HG02588 (cell line): ENCODE results near the gene CSHL1.
"Not testable (repeated sequence)": the region's sequence is repeated elsewhere in the genome, so short reads cannot be mapped to it uniquely, and the experiment has no call there.

ENCODE experiments used
- ATAC-seq: cut with Tn5 transposase; IDR thresholded peaks from one replicate; pipeline ENCODE4 v1.9.1; 2021; ENCODE audit warnings: mild to moderate bottlenecking, moderate library complexity; ENCODE audit not compliant: unreplicated experiment

CSHL1 gene

GRCh38 chr17:63920050-63920449, 9.0 kb upstream of the CSHL1 start:
- ATAC-seq: not testable (repeated sequence)

GRCh38 chr17:63919311-63919723, 8.3 kb upstream of the CSHL1 start:
- ATAC-seq: peak; percentile 62

DNA sequence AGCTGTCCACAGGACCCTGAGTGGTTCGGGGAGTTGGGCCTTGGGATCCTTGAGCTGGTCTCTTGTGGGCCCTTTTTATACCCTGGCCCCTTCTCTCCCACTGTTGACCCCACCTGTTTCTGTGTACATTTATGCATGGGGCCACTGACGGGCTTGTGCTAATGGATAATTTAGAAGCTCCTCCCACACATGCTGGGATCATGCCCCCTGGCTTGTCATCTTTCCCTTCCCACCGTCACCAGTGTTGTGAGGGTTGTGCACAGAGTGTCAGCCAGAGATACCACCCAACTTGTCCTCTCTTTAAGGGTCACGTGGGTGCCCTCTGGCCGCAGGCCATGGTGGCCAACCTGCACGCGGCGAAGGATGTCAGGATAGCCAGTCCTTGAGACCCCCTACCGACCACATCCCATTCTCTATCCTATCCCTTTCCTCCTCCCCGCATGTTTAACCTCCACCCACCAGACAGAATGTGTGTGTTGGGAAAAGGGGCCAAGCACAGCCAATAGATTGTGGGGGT, 7.8 kb upstream of the CSHL1 start, which contains the start of gene GH1:
TSS of gene GH1 (minus strand) at position 51 of the 517 bp plus-strand sequence. CDS start 63 bp downstream, outside the sequence.
- not testable (repeated sequence) for ATAC-seq

DNA sequence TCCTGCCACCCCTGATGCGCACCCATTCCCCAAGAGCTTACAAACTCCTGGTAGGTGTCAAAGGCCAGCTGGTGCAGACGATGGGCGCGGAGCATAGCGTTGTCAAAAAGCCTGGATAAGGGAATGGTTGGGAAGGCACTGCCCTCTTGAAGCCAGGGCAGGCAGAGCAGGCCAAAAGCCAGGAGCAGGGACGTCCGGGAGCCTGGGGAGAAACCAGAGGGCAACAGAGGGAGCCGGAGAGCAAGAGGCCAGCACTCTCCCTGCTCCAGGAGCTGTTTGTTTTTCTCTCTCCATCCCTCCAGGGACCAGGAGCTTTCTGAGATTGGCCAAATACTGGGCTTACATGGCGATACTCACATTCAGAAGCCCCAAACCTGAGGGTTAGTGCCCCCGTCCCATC, 7.2 kb upstream of the CSHL1 start:
- no peak for ATAC-seq

GRCh38 chr17:63917646-63918045, 6.6 kb upstream of the CSHL1 start:
- ATAC-seq: no peak

DNA sequence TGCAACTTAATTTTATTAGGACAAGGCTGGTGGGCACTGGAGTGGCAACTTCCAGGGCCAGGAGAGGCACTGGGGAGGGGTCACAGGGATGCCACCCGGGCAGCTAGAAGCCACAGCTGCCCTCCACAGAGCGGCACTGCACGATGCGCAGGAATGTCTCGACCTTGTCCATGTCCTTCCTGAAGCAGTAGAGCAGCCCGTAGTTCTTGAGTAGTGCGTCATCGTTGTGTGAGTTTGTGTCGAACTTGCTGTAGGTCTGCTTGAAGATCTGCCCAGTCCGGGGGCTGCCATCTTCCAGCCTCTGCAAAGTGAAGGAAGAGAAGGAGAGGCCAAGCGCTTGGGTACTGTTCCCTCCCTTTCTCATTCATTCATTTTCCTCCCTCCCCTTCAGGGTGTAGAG, 6.1 kb upstream of the CSHL1 start:
- ATAC-seq: not testable (repeated sequence)

GRCh38 chr17:63916566-63917185, 5.6 kb upstream of the CSHL1 start:
- no peak for ATAC-seq

DNA sequence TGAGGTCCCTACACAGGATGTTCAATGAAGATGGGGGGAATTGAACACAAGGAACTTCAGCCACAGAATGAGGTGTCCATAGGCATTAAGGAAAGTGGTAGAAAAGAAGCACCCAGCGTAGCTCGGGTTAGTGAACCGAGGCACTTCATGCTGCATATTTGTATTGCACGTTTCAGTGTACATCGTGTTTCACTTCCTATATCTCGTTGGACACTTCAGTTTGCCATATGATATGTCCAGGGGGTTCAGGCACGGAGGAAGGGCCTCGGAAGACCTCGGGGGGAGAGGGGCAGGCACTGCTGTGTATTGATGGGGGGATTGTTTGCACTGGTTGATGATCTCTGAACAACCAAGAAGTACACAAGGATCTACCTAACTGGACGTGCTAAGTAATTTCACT, 4.7 kb upstream of the CSHL1 start:
- not testable (repeated sequence) for ATAC-seq

DNA sequence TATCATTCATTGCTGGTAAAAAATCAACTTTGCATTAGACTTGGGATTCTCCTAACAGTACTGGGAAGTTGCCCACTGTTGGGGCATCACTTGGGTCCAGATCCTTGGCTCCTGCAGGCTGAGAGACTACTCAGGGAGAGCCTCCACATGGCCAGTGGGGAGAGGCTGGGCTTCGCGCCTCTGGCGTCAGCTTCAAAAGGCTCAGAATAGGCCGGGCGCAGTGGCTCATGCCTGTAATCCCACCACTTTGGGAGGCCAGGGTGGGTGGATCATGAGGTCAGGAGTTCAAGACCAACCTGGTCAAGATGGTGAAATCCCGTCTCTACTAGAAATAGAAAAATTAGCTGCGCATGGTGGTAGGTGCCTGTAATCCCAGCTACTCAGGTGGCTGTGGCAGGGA, 3.4 kb upstream of the CSHL1 start:
- no peak for ATAC-seq

GRCh38 chr17:63911657-63912100, 621 bp upstream of the CSHL1 start:
- ATAC-seq: no peak

- no peak for ATAC-seq
Observed at GRCh38 chr17:63910096-63910495, 962 bp downstream of the CSHL1 start.

DNA sequence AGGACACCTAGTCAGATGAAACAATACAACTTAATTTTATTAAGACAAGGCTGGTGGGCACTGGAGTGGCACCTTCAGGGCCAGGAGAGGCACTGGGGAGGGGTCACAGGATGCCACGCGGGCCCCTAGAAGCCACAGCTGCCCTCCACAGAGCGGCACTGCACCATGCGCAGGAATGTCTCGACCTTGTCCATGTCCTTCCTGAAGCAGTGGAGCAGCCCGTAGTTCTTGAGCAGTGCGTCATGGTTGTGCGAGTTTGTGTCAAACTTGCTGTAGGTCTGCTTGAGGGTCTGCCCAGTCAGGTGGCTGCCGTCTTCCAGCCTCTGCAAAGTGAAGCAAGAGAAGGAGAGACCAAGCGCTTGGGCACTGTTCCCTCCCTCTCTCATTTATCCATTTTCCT, 1.5 kb downstream of the CSHL1 start:
- ATAC-seq: not testable (repeated sequence)

DNA sequence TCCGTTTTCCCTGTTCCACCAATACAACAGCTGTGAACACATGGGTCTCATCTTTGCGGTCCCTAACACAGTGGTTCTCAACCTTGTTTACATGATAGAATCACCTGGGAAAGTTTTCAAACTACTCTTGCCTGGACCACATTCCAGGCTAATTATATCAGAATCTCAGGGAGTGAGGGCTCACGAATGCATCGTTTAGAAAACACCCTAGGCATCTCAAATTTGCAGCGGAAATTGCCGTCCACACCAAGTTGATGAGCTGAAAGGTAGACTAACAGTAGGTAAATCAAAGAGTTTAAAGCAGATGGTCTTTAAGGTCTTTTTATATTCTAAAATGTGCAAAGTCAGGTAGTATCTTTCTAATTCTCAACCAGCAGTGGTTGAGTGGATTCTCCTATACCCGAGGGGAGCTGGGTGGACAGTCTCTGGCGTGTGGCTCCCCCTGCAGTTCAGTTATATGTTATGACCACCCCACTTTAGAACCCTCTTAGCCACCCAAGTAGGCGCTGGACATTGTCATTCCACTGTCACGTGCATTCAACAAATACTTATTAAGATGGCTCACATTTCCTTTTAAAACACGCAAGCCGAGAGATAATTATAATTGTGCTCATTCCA, 3.8 kb downstream of the CSHL1 start:
- not testable (repeated sequence) for ATAC-seq

DNA sequence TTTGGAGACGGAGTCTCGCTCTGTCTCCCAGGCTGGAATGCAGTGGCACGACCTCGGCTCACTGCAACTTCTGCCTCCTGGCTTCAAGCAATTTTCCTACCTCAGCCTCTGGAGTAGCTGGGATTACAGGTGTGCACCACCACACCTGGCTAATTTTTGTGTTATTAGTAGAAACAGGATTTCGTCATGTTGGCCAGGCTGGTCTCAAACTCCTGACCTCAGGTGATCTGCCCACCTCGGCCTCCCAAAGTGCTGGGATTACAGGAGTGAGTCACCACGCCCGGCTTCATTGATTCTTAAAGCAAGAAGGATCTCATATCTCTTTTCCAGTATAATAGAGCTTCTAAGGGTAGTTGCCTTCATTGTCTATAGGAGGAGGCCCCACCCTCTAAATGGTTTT, 6.3 kb downstream of the CSHL1 start:
- ATAC-seq: not testable (repeated sequence)

GRCh38 chr17:63903787-63904201, 7.3 kb downstream of the CSHL1 start:
- ATAC-seq: not testable (repeated sequence)

DNA sequence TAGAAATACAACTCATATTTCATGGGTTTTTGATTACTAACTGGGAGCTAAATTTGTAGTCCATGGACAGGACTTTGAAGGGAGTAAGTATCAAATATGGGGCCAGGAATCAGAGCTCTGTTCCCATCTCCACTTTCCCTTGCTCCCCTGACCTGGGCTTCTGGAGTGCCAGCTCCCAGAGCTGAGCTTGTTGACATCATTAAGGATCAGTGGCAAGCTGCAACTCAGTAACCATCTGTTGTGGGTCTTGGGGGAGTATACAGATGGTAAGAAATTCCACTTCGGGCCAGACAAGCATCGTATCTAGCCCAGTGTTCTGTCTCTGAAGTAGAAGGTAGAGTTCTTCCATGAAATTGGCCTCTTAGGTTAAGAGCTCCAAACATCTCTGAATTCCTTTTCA, 9.1 kb downstream of the CSHL1 start:
- ATAC-seq: not testable (repeated sequence)

- not testable (repeated sequence) for ATAC-seq
Observed at GRCh38 chr17:63898899-63899798, 11.9 kb downstream of the CSHL1 start.

DNA sequence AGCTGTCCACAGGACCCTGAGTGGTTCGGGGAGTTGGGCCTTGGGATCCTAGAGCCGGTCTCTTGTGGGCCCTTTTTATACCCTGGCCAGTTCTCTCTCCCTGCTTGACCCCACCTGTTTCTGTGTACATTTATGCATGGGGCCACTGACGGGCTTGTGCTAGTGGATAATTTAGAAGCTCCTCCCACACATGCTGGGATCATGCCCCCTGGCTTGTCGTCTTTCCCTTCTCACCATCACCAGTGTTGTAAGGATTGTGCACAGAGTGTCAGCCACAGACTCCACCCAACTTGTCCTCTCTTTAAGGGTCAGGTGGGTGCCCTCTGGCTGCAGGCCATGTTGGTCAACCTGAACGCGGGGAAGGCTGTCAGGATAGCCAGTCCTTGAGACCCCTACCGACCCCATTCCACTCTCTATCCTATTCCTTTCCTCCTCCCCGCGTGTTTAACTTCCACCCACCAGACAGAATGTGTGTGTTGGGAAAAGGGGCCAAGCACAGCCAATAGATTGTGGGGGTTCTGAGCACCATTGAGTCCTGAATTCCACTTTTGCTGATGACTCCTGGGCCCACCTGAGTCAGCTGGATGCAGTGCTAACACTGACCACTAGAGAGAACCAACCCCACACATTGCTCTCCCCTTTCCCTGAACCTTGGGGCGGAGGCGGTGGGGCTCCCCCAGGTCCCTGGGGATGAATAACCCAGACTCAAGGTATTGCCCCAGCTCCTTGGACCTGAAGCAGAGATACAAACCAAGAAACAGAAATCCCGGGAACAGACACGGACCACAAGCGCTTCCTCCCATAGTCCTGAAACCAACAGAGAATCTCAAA, 14.3 kb downstream of the CSHL1 start, which contains the start of gene CSH1:
TSS of gene CSH1 (minus strand) at position 51 of the 831 bp plus-strand sequence. CDS start 63 bp downstream, outside the sequence.
- ATAC-seq: not testable (repeated sequence)

GRCh38 chr17:63894821-63895220, 16.2 kb downstream of the CSHL1 start:
- ATAC-seq: not testable (repeated sequence)

DNA sequence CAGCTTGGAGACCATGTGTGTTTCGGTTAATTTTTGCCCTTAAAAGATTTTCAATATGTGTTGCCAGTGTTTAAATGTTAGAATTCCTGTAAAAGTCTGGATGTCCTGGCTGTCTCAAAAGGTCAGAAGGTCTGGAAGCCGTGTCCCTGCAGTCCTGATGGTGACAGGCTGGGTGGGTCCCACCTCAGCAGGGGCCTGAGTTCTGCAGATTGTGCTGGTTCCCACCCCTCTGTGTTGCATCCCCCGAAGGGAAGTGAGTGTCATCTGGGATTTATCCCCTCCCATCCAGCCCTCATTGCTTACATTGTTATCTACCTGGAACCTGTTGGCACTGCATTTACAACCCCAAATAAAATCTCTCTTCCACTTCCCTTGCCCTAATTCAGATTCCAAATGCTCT, 17.0 kb downstream of the CSHL1 start:
- not testable (repeated sequence) for ATAC-seq
